ENCODE data around the gene CEP128.

CEP128 gene

DNA sequence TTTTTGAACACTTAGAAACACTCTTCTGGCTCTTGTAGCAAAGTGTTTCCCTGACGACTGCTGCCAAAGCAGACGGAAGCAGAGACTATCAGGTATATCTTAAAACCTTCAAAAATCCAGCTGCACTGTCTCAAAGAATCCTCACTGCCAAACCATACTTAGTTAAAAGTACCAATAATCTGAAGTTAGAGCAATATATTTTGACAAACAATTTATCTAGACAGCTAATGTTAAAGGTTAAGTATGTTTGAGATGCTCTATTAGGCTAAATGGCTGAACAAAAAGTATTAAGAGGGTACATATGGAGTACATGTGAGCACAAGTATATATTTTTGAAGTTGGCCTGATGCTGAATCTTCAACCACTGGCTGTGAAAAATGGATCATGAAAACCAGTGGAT is 398.3 kb downstream of the CEP128 start:
- DNase-seq (ENCODE audit: low spot score): no peak

DNA sequence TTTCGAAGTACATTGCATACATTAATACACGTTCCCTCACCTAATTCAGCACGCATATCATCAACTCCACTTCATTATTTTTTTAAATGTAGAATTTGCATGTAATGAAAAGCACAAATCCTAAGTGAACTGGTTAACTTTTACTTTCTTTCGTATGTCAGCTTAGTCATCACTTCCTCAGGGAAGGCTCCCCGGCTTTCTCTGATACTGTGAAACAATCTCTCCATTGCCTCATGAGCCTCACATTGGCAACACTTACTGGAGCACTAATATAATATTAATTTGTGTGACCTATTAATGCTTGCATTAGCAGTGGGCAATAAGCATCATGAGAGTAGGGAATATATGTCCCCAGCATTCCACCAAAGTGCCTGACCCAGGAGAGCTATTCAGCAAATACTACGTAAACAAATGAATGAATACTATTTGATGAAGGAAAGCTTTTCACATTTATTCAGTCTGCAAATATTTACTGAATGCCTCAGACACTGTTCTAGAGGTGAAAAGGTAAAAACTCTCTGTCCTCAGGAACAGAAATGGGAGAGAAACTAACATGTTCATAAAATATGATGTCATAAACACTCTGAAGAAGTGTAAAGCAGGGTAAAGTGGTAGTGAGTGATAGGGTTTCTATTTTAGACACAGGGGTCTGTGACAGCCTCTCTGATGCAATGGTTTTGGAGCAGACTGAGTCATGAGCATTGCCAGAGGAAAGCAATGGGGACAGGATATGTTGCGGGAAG is 402.7 kb downstream of the CEP128 start:
- no peak for DNase-seq (ENCODE audit: low spot score)

DNA sequence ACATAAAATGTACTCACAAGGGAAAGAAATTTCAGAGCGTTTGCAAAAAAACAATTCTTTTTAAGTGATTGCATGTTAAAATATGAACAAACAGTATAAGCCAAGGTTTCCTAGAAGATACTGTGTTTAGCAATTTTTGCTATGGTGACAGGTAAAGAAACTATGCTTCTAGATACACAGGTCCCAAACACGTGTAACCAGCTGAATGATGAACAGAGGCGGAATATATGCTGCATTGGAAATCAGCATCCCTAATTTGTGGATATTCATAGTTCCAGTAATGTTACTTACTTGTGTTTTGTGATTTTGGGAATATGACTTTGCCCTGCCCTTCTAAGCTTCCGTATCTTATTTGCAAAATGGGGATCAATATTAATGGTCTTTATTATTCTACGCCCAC is 403.9 kb downstream of the CEP128 start:
- DNase-seq (ENCODE audit: low spot score): no peak

DNA sequence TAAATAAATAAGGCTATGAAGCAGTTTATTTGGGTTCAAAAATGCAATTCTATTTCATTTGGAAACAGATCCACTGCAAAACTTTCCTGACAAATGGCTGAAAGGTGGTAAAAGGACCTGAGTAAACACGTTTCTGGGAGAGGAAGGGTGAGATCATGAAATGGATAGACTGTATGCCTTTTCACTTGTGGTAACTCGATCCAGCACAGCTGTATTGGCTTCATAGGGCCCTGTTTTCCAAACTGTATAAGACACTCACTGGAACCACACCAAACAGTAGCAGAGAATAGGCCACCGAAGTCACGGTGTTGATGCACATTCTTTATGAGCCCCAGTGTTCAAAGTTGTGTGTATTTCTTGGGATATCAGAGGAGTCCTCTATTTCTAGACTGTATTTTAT is 405.1 kb downstream of the CEP128 start:
- DNase-seq (ENCODE audit: low spot score): no peak

DNA sequence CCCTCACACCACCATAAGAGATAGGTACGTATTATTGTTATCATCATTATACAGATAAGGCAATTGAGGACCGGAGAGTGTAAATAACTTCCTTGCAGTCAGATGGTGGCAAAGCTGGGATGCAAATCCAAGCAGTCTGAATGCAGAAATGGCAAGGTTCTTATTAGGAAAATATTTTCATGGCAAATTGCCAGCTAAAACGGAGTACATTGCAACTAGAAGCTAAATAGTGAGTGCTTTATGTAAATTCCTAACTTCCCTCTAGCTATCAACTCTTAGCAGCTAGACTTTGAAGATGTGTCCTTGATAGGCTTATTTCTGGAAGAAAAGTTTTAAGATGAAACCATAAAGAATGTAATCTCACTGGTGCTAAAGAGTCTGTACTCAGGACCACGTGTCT is 406.4 kb downstream of the CEP128 start:
- DNase-seq (ENCODE audit: low spot score): no peak

DNA sequence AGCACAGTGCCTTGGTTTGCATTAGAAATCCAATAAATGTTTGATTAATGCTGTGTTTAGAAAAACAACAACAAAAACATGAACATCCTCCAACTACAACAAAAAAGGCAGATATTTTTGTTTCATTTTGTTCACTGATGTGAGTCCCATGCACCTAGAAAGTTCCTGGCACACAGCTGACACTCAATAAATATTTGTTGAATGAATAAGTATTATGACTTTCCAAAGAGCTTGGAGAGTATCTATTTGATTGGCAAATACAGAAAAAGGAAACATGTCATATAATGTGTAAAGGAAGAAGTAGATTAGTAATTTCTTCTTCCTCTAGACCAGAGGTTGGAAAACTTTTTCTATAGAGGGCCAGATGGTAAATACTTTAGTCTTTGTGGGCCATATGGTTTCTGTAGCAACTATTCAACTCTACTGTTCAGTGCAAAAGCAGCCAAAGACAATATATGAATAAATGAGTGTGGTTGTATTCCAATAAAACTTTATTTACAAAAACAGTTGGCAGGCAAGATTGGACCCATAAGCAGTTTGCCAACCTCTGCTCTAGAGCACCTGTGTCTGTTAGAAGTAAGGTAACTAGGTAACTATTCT is 417.9 kb downstream of the CEP128 start:
- DNase-seq (ENCODE audit: low spot score): no peak

DNA sequence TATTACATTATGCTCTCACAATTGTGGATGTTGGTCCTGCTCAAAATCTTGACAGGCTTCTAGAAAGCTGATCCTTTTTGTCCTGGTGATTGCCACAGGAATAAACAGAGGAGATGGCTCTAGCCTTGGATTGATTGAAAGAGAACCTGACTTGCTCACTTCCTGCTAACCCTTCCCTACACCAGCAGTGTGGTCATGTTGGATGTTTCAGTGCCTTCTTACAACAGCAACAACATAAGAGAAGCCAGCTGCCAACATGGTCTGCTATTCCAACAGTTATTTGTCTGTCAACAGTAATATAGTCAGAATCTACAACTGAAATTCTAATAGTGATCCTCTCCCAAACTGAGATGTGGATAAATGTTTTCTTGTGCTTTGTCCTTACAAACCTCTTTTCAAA is 418.6 kb downstream of the CEP128 start:
- no peak for DNase-seq (ENCODE audit: low spot score)

DNA sequence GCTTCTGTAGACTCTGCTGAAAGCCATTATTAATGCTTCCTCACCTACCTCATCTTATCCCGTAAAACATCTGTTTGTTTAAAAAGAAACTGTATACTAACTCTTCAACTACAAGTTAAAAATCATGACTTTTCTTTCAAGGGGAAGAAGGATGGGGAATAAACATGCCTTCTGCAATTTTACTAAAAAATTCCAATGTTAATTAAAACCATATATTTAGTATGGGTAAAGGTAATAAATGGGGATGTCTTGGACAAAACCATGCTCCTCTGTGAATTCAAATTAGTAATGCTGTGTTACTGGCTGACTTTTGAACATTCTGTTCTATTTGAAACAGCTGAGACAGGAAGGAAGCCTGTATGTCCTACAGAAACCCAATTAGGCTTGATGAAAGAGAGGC is 419.1 kb downstream of the CEP128 start:
- DNase-seq (ENCODE audit: low spot score): no peak

DNA sequence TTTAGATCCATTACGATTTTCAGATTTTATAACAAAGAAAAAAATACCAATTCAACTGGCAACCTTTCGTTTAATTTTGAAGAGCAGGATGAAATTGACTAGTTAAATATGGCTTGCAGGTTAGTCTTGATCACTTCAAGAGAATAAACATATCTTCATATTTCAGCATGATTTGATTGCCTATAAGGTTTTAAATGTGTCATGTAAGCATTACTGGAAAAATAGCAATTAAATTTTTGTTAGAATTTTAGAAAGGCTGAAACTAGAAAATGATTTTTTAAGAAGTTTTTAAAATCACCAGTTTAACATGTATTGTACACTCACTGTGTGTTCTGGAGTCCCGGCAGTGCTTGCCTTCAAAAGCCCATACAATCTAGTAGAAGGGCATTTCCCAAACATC is 420.1 kb downstream of the CEP128 start:
- no peak for DNase-seq (ENCODE audit: low spot score)

DNA sequence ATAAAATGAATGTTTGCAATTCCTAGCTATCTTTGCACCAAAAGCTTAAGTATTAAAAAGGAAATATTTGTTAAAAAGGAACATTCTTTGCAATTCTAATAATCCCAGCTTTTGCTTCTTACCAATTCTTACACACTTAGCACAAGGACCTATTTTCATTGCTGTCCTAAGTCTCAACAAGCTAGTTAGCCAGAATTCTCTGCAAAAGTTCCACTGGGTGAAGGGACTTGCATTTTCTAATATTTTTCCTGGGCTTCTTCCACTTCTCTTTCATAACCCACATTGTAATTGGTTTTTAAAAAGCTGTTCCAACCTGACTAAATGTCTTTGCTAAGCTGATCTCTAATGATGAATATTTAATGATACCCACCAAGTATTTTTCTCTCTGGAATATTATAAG is 422.5 kb downstream of the CEP128 start:
- no peak for DNase-seq (ENCODE audit: low spot score)

DNA sequence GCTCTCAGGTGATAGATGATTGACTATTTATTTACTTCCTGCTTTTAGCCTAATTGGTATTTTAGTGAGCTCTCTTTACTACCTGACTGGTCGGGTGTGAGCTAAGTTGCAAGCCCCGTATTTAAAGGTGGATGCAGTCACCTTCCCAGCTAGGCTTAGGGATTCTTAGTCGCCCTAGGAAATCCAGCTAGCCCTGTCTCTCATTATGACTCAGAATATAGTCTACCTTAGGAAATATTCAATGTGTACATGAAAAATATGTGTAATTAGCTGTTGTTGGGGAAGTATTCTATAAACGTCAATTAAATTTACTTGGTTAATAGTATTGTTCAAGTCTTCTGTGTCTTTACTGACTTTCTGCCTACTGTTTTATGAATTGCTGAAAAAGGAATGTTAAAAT is 423.4 kb downstream of the CEP128 start:
- no peak for DNase-seq (ENCODE audit: low spot score)

DNA sequence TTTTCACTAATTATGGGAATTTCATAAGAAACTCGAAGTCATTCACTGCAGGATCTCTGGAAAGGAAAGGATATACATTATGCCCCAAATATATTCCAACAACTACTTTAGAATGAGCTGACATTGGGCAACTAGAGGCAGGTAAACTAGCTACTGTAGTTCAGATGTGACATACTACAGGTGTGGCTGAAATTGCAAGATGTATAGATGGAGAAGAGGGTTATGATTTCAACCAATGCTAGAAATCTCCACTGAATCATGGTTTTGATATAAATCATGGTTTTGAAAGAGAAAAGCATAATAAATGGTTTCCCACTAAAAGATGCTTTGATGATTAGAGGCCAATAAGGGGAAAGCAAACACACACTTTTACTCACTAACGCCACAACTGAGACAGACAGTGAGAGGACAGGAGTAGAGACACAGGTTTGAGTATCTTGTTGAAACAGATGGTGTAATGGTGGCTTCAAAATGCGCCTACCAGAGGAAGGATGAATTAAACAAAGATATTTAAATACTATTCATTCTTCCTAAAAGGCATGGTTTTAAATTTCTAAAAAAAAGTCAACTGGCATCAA is 434.2 kb downstream of the CEP128 start:
- DNase-seq (ENCODE audit: low spot score): no peak

DNA sequence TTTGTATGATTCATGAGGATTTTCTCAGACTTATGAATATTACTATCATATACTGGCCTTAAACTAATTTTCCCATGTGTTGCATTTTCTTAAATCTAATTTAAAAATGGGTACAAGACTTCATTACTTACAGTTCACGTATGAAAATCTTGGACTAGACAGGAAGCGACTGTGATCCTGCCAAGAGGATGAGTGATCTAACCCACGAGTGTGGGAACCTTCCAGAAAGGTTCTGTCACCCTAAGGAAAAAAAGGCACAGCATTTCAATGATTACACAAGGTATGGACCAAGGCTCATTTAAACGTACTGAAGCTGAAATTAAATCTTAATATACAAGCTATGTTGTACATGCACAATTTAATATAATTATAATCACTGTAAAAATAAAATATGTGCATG is 436.8 kb downstream of the CEP128 start:
- DNase-seq (ENCODE audit: low spot score): no peak

DNA sequence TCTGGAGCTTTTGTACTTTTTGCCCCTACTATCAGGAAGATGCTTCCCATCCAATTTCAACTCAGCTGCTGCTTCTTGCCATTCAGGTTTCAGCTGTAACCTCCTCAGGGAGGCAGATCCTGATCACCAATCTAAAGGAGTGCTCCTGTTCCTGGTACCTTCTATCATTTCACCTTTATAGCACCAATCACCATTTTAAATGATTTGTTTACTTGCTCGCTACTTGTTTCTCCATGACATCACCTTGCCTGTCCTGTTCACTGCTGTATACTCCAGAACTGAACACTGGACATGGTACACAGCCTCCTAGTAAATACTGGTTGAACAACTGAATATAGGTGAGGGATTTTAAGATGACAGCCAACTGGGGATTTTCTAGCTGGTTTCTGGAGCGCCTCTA is 443.0 kb downstream of the CEP128 start:
- DNase-seq (ENCODE audit: low spot score): no peak

DNA sequence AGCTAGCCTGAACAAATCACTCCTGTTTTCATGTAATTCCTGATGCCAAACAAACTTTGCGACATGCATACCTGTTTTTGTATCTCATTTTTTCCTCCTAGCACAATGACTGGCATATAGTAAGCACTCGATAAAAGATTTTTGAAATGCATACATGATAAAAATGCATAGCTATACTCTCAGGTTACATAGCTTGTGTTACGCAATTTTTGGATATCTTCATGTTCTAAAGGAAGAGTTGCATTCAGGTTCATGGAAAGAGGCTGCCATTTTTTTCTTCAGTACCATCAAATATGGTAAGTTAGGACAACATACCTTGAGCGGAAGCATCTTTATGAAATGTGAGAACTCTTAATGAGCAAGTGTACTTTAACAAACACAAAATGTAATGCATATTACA is 445.4 kb downstream of the CEP128 start:
- DNase-seq (ENCODE audit: low spot score): no peak

DNA sequence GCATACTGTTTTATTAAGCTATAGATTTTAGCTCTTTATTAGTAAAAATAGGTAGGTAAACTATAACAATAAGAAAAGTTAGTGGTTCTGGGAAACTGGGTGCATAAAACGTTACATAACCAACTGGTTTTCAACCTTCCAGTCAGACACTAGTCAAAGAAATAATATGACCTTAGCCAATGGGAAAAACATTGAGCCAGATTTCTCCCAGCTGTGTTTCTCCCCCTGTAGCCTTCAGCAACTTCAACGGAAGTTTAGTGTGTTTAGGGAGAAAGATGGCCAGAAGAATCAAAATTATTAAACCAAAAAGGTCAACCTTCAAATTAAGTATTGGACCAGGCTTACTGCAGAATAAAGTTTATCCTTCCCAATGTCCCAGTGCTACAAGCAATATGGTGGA is 446.8 kb downstream of the CEP128 start:
- DNase-seq (ENCODE audit: low spot score): no peak

DNA sequence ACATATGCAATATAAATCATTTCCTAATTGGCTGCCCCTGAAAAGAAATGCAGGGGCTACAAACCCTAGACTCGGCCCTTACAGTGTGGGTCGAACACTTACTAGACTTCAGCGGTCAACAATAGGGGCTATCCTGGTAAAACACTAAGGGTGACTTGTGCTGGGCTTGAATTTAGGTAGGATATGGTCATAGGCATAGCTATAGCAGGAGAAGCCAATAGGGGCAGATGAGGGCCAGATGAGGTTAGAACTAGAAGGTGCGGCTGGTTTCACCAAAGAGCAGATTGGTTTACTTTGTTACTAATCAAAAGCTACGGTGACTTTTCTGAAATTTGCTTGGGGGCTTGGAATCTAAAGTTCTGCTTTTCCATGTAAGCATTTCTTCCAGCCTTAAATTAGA is 447.9 kb downstream of the CEP128 start:
- no peak for DNase-seq (ENCODE audit: low spot score)

DNA sequence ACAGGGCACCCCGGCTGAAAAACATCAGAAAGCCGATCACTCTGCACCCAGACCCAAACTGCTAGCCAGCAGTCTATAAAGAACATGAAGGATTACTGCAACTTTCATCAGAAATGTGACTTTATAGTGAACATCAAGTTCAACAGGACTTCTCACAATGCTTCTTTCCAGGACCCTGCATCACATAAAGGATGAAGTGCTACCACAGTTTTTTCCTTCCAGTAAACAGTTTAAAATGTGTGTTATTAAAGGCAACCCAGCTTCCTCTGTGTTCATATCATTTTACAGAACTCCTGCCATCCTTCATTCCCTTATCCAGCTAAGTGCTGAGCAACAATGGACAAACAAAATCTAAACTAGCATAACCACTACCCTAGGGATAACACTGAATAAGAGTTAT is 449.9 kb downstream of the CEP128 start:
- DNase-seq (ENCODE audit: low spot score): no peak

DNA sequence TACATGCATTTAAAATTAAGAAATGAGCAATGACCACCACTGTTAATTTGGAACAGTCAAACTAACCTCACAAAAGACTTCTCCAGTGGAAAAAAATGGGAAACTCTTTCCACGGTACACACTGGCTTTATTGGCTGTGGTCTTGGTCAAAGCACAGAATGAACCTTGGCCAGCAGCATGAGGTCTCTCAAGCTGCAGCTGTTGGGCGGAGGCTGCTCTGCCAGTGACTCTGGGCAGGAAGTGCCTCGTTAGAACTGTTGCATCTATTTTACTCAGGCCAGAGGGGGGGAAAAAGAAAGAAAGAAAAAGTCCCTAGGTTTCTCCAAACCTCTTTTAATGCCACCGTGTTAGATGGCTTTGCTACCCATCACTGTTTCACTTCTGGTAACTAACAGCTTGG is 450.4 kb downstream of the CEP128 start:
- DNase-seq (ENCODE audit: low spot score): no peak

DNA sequence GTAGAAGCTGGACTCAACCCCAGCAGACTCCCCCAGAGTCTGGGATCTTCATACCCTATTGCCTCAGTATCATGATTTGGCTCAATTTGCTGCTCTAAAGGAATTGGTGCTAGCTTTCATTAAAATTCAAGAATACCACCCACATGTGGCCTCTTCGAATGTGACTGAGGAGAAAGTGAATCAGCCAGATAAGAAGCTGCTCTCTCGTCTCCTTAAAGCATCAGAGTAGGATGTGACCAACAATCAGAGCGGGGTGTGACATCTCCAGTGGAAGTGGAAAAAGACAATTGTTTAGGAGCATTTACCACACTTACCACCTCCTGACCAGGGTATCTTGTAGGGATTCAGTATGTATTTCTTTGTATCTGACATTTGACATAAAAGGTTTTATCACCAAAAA is 452.0 kb downstream of the CEP128 start:
- DNase-seq (ENCODE audit: low spot score): no peak

DNA sequence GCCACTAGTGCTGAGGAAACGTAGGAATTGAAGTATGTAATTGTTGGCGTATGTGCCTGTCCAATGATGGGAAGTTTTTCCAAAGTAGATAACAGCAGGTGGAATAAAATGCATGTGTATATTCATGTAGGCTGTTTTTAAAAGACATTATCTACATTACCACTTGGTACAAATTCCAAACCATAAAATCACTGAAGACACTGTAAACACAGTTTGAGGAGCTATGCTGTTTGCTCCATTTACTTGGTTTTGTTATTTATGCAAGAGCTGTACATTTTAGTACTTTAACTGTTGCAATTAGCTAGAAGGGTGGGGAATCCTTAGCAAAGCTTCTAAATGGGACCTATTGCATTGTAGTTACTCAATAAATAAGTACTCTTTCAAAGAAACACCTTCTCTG is 455.8 kb downstream of the CEP128 start:
- DNase-seq (ENCODE audit: low spot score): no peak

DNA sequence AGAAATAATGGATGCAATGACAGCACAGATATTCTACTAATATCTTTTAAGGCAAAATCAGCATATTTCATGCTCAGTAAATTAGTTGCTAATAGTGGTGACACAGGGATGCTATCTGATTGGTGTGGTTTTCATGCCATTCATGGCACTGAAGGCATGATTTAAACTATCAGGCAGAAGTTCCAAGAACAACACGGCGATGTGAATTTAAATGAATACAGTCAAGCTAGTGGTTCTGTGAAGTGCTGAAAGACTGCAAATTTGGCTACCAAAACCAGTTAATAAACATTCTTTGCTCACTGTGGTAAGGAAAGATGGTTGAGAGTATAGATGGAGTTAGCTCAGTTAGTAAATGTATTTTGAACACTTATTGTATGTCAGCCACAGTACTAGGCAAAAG is 458.2 kb downstream of the CEP128 start:
- DNase-seq (ENCODE audit: low spot score): no peak

DNA sequence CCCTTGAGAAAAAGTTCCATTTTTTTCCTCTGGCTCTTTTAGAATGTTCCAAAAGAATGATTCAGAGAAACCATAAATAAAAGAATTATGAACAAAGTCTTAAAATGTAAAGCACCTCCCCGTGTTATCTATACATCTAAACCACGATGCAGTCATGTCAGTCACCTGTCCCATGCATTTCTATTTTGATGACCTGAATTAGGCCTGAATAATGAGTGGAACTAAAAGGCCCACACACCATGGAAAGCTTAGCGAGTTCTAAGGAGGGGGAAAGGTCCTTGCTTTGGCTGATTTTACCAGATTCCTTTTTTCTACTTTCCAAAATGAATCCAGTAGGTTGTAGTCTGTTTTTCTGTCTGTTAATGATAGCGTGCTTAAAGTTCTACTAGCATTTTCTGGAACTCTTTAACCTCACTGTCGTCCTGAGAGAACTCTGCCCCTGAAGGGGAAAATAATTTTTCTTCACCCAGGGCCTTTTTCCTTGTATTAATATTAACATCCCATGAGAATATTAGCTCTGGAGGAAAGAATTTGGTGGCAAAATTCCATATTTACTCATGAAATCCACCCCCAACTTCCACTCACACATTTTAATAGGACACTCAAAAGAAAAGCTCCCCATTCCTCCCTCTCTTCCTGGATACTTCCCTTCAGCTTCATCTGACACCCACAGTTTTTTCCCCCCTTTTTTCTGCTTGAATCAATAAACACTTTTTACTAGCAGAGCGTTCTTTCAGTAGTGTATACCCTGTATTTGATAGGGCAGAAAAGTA is 464.0 kb downstream of the CEP128 start:
- no peak for DNase-seq (ENCODE audit: low spot score)

Data from D341Med (cell line).